Activated effector memory CD4-positive, alpha-beta T cell treated with anti-CD3 and anti-CD28 coated beads, Interleukin-2, amount 50 U/mL, for 16 hours (primary cell): ENCODE results near the gene TMEM163.

Experiments
- DNase-seq: peaks from one replicate; pipeline ENCODE4 v3.0.0-alpha.2; 2020

TMEM163 gene

DNA sequence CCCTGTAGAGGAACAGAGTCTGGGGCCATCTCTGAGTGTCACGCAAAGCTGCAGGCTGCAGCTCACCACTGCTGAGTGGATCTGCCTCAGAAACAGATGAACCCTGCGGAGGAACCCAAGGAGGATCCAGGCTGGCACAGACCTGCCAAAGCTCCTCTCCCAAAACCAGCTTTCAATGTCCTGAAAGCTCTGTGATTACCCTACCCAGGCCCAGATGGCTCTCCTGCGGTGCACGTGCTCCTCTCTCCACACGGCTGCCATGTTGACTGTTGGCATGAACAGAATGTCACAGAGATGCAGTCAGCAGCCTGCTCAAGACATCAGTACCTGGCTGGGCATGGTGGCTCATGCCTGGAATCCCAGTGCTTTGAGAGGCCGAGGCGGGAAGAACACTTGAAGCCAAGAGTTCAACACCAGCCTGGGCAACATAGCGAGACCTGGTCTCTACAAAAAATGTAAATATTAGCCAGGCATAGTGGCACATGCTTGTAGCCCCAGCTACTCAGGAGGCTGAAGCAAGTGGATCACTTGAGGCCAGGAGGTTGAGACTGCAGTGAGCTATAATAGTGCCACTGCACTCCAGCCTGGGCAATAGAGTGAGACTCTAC, 248.1 kb downstream of the TMEM163 start:
- DNase-seq, result no peak

DNA sequence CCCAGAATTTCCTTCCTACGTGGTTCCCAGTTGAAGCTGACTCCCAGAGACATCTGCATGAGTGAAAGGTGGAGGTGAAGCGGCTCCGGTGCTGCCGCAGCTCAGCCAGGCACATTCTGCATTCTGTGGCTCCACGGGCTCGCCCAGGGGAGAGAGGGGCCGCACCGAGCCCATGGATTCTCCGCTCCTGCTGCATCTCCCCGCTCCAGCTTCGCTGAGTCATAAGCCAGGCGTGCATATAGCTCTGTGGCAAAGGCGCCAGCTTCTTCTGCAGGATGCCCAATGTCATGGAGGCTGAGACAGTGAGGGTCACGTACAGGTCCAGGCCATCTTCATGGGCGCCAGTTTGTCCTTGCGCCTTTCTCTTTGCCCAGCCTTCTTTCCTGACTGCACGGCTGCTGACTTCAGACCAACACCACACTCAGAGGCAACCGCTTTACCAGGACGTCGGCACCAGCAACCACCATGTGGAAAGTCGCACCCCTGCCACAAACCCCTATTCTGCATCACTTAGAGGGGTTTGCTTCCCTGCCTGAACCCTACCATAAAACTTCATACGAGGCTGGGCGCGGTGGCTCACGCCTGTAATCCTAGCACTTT, 249.2 kb downstream of the TMEM163 start:
- no peak for DNase-seq

DNA sequence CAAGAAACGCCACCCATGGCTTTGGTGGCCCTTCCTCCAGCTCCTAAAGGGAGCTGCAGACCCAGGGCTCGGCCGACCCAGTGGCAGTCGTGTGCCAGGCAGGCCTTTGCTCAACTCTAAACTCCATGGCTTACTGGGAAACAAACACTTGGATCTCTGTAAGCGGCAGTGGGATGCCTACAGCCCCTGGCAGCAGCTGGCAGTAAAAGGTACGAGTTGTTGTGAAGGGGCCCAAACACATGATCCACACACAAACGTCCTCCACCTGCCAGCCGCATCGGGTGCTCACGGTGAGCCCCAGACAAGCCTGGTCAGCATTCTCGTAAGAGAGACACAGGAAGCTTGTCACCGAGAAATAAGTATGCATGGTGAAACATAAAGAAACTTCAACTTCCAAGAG, 250.0 kb downstream of the TMEM163 start:
- DNase-seq, result no peak

DNA sequence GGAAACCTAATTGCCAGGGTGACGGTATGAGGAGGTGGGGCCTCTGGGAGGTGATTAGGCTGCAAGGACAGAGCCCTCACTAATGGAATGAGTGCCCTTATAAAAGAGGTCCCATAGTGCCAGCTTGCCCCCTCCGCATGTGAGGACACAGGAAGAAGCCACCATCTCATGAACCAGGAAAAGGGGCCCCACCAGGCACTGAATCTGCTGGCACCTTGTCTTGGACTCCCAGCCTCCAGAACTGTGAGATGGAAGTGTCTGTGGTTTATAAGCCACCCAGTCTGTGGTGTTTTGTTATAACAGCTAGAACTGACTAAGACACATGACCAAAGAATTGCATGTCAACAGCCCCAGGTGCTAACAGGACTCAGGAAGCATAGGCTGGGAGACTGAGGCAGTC, 250.6 kb downstream of the TMEM163 start:
- DNase-seq, result no peak

DNA sequence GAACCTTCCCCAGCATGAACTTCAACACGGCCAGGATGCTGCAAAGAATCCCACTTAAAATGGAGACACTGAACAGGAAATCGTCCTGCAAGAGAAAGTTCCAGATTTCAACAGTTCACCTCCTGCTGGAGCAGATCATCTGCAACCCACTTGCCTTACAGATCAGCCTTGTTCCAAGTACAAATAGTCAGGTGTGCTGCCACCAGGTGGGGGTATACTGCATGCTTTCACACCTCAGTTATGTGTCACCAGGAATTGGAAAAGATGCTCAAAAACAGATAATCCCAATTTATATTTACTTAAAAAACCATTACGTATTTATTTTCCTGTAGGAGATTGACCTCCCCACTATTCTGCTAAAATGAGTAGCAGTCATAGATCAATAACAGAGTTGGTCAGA, 252.7 kb downstream of the TMEM163 start:
- DNase-seq, result no peak

DNA sequence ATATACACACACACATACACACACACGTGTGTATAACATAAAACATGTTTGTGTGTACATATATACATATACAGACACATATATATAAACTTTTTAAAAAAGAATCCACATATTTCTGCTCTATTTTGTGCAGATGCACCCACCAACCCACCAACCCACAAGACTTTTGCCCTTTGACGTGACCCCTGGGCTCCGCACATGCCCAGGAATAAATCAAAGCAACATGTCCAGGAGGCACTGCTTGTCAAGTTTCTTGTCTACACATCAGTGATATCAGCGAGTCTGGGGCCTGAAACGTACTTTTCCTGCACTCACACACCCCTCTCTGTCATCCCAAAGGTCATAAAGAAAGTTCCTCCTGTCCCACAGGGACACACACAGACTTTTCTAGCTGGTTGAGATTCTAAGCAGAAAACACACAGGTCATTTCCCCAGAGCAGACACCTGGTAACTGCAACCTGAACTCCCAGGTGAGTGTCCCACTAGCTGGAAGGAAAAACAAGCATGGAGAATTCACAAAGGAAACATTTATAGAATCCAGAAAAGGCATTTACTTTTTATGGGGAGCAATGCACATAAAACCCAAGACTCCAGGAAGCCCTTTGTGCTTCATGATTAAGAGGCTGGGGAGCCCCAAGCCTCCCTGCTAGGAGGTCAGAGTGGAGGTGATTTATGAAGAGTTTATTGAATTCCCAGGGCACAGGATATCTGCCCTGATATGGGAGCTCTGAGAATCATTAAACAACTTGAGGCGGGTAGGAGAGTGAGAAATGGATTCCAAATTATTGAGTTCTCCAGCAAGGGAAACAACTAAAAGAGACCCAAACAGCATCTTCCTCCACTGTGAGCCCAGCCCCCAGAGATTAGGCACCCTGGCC, 253.3 kb downstream of the TMEM163 start:
- DNase-seq, result no peak

DNA sequence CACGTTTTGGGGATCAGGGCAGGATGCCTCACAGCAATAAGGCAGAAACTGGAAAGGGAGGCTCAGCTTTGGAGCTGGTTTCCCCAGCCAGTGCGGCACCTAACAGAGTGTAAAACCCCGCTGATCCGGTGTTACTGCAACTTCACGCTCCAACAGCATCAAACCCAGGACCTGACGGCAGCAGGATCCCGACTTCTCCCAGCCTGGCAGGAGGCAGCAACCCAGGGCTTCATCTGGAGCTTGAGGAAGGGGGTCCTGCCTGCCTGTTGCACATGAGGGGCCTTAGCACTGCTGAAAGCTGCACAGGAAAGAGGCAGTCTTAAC, 255.1 kb downstream of the TMEM163 start:
- no peak for DNase-seq

DNA sequence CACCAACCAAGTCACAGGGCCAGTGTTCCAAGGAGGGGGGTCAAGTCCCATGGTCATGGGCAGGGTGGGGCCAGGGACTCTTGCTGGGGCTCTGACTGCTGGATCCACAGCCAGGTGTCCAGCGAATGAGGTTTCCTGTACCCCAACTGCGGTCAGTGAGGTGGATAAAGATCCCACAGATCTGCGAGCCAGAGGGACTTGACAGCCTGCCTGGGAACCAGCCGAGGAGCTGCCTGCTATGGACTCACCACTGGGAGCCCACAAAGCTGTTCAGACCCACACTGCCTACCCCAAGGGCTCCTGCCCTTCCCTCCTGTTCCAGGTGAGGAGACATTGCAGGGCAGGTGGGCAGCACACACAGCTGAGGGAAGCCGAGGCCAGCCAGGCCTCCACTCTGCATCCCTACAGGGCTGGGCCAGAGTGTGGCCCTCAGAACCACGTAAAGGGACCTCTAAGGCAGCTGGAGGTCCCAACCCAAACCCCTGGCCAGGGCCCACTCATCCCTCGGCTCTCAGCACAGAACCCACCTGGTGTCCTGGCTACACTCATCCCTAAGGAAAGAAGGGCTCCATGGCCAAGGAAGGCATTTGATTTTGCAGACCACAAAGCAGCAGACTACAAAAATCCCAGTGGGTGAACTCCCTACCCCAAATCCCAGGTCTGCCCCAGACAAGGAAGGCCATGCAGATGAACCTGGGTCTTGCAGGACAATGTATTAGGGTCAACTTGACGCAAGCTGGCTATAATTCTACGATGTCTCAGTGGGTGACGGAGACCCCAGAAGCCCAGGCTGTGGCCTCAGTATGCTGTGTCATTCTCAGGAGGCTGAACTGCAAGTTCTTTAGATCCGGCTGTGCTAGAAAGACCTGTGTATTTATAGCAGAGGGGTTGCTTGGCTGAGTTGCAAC, 255.8 kb downstream of the TMEM163 start:
- DNase-seq, result no peak

DNA sequence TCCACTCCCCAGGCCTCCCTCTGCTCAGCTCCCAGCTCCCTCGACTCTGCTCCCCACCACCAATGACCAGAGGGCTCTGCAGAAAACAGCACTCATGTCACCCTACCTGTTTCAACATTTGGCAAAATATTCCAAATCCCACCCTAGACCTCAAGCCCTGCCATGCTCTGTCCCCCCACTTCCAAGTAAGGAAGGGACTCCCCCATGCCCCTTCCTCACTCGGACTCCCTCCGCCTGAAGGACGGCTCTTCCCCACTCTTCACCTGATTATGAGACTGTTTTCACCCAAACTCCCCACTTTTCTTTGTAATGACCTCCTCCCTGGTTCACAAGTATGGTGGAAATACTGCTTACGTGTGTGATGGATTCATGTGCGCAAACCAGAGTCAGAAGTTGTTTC, 256.5 kb downstream of the TMEM163 start:
- no peak for DNase-seq

DNA sequence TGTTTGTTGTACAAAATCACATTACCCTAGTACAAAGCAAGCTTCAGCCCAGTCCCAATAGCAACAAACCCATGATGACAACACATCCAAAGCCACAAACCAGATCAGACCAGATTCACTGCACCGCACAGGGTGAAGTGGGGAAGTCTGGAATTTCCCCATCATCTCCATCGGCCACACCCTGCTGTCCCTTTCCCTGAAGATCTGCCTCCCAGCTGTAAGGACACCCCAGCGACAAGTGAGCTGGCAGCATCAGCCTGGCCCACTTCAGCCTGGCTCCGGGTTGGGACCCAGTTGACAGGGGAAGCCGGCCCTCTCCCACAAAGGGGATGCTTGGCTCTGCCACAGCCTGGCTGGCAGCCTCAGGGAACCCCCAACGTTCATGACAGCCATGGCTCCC, 257.3 kb downstream of the TMEM163 start:
- no peak for DNase-seq

DNA sequence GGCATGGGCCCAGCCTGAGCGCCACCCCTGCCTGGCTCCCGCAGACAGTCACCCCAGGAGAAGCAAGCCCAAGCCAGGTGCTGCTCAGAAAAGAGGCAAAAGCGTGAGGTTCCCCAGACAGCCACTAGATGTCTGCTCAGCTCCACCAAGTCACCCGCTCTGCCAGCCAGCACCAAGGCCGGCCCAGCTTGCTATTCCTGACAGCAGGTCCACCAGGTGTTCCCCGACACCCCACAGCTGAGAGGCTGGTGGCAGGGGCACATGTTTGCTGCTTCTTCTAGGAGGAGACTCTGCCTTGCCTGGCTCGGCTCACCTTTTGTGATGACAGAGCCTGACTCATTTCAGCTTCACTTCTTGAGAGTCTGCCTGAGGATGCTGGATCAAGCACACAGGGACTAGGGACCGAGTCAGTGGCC, 258.2 kb downstream of the TMEM163 start:
- no peak for DNase-seq

DNA sequence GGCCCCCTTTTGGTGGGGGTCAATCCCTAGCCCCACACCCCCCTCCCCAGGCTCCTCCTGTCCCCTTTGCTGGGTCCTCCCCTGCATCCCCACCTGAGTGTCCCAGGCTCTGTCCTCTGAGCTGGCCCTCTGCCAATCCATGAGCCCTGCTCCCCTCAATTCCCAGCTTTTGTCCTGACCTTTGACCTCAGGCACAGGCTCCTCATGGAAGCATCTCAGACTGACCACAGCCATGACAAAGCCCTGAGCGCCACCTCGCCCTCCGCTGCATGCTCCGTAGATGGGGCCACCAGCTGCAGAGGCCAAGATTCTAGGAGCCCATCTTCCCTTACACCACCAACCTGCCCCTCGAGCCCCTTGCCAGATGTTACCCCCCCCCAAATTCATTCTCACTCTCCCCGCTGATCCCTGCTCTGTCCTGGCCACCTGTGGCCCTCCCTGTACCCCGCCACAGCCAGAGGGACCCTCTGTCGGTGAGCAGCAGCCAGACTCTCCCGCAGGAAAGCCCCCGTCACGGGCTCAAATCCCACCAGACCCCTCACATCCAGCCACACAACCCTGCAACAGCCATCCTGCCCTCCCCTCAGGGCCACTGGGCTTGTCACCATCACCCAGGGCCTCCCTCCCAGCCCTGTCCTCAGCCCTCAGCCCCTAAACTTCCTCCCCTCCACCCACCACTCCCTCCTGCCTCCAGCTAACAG, 258.9 kb downstream of the TMEM163 start:
- no peak for DNase-seq

DNA sequence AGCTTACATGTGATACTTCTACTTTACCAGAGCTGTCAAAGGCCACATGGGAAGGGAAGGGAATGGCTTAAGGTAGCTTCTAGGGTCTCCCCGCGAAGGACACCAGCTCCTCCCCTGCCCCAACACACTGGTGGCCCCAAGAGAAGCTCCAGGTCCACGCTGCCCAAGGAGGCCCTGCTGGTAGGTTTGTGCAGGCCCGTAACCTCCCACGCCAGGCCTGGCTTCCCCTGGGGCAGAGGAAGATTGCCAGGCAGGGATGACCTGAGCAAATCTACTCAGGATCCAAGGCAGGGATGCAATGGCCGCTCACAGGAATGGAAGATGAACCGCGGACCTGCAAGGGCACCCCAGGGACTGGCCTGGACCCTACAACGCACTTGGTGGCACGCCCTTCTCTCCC, 259.9 kb downstream of the TMEM163 start:
- DNase-seq, result no peak

DNA sequence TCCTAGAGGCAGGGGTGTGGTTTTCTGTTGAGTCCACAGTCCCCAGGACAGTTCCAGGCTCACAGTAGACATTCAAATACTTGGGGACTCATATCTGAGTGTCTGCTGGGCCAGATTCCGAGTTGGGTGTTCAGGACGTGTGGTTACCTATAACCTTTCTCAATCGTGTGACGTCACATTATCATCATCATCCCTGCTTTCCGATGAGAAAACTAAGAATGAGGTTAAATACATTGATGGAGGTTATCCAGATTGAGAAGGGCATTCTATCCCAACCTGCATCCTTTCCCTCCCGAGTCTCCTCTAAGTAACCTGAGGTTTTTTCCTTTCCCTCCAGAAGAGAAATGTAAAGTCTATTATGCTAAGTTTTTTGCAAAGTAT, 260.3 kb downstream of the TMEM163 start:
- DNase-seq, result no peak

DNA sequence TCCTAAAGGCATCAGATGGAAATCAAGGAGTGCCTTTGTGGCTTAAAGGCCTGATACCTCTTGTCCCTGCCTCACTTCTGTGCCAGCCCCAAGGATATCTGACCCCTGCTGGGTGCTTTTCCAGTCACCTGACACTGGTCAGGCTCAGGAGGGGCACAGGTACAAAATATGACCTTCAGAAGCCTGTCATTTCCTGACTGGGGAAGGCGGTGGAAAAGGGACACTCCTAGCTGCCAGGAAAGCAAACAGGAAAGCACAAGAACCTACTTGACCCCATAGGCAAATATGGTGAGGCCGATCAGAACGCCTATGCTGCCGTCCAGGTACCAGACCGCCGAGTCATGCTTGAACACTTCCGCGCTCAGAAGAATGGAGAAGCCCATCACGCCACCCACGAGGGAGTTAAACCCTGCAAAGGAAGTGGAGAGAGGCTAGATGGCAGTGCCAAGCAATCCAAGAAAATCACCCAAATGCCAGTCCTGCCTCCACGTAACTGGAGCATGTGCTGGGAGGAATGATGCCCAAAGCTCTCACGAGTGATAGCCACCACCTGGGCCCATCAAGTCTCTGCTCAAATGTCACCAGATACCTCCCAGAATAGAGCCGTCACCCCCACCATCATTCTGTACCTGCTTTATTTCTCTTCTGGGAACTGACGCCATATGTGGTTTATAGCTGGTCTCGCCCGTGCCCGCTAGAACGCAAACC, 260.9 kb downstream of the TMEM163 start:
- DNase-seq, result no peak

DNA sequence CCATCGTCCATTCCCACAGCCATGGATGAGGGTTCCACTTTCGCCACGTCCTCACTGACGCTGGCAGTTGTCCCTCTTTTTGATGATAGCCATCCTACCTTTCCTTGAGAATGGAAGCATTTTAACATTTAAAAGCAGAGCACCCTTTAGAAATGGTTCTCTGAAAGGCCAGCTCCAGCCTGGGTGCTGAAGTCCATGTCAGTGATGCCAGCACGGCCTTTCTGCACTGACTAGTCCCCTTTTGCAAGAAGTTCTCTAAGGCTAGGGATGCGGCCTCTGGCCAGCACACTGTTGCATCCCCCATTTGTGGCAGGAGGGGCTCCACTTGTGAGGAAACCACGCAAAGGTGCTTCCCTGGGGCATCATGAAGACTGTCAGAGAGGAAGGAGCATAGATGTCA, 261.4 kb downstream of the TMEM163 start:
- DNase-seq, result no peak

DNA sequence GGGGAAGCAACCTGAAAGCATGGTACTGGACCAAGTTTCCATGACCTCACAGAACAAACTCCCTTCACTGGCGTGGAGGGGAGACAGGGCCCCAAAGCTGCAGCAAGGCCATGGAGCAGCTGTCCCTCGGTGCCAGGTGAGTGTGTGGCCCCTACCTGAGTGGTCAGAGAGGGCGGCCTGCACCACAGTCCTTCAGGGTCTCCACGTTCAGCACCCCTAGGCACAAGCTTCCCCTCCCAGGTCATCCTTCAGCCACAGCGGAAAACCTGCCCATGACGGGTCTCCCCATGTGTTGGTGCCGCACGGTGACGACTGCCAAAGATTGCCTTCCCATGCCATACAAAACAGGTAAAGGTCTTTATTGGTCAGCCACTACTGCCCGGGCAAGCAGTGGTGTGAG, 263.4 kb downstream of the TMEM163 start:
- no peak for DNase-seq

DNA sequence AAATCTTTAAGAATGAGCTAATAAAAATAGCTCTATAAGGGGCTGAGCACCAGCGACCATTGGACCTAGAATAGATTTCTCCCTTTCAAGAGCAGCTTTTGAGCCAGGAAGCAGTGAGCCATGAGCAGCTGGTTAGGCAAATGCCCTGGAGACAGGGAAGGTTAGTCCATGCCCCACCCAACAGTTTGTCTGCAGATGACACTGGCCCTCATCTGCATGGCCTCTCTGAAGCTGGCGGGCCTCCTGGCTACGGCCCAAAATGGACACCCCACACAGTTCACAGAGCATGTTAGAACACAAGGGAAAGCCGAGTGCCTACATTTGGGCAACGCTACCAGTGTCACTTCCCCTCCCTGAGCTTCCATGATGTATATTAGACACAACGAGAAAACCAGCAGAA, 263.9 kb downstream of the TMEM163 start:
- DNase-seq, result no peak

DNA sequence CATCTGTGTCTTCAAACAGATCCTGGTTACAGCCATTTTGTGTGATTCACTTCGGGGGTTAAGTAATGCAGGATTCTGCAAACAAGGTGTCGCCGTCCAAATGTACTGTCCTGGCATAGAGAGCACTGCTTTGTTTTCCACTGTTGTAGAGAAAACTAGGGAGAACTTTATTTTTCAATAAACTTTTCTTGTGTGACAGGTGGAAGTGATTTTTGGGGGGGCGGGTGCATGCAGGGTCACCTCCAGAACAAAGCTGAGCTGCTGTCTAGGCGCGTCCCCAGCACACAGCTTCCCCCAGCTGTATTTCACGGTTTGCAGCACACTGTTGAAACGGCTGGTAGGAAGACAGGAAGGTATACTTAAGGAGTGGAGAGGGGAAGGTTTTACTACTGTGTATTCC, 264.4 kb downstream of the TMEM163 start:
- DNase-seq, result no peak

DNA sequence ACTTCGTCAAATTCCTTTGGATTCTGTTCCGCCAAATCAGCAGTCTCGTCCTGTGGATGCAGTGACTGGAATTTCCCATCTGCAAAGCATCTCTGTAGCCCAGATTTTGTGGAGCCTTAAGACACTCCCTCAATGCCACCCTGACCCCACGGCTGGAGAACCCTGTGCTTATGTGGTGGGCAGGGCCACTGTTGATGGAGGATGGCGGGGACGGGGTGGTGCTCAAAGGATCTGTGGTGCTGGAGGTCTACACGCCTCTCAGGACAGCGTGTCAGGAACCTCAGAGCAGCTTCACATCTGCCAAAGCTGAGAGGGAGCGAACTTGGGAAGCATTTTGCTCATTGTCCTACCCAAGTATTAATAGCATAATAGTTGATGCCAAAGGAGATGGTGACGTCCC, 264.8 kb downstream of the TMEM163 start:
- no peak for DNase-seq

DNA sequence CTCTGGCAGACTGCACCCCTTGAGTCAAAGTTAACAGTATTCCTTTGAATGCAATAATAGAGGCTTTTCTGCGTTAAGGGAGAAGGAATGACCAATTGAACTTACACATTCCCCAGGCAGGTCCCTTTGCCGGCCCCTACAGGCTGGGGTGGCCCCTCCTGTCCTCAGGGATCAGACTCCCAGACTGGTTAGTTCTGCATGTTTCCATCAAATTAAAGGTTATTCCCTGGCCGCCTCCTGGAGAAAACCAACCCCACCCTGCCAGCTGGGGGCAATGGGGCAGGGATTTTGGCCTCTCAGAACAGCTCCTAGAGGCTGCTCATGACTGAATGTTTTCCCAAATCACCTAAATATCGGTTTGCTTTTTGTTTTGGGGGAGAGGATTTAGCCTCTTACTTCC, 265.3 kb downstream of the TMEM163 start:
- DNase-seq, result no peak
